Heart right ventricle (tissue), 16 donors: Measurements from ENCODE around the gene TYMS. TPM values are rescaled to one million over a fixed set of nuclear protein-coding genes. Genes with fewer than 3 reads are reported as not detected.

Experiments
- ATAC-seq, 8 donors: fragments of 200-7000 bp; cut with Tn5 transposase; one replicate each; pipeline ENCODE4 v1.9.1; 2020; ENCODE audit warnings: mild to moderate bottlenecking in 8 of 8, moderate library complexity in 8 of 8, moderate number of reproducible peaks in 1 of 8
- DNase-seq, 2 donors: peaks; one replicate each; pipeline ENCODE4 v3.0.0-alpha.2; 2020
- H3K27ac ChIP-seq, 10 donors: fragments of 200-600 bp; sonication (generic) in 2 of 10; one replicate each; pipeline versions ENCODE4 v1.5.0 to v1.8.0; 2020 to 2022; ENCODE audit warnings: mild to moderate bottlenecking in 3 of 10
- H3K27me3 ChIP-seq, 7 donors: fragments of 200-600 bp; one replicate each; pipeline ENCODE4 v1.8.0; 2021 to 2022; ENCODE audit warnings: mild to moderate bottlenecking in 2 of 7
- H3K36me3 ChIP-seq, 9 donors: fragments of 200-600 bp; sonication (generic) in 1 of 9; one replicate each; pipeline versions ENCODE4 v1.5.0 to v1.8.0; 2020 to 2022; ENCODE audit warnings: mild to moderate bottlenecking in 2 of 9
- H3K4me1 ChIP-seq, 9 donors: fragments of 200-600 bp; sonication (generic) in 1 of 9; one replicate each; pipeline versions ENCODE4 v1.5.0 to v1.8.0; 2020 to 2022; ENCODE audit warnings: mild to moderate bottlenecking in 4 of 9
- H3K4me3 ChIP-seq, 10 donors: fragments of 200-600 bp; sonication (generic) in 2 of 10; one replicate each; pipeline versions ENCODE4 v1.5.0 to v1.8.0; 2020 to 2022; ENCODE audit warnings: mild to moderate bottlenecking in 7 of 10, moderate library complexity in 2 of 10
- H3K9me3 ChIP-seq, 11 donors: fragments of 200-600 bp in 10 of 11; sonication (generic) in 2 of 11; one replicate each; pipeline versions ENCODE4 v1.5.0 to v1.8.0; 2013 to 2022; ENCODE audit warnings: mild to moderate bottlenecking in 2 of 11, control low read depth in 1 of 11, moderate library complexity in 1 of 11
- CTCF ChIP-seq, 9 donors: fragments of 200-600 bp; sonication (generic) in 2 of 9; IDR thresholded peaks; one replicate each; pipeline versions ENCODE4 v1.5.0 to v1.8.0; 2021 to 2022; ENCODE audit warnings: antibody characterized with exemption in 9 of 9, mild to moderate bottlenecking in 5 of 9, moderate library complexity in 1 of 9
- WGBS, 2 donors: extraction: QIAGEN DNeasy Blood & Tissue Kit; methylation state at CpG; one replicate each; pipeline ENCODE4 v1.1.7; 2013; ENCODE audit warnings: inconsistent platforms in 1 of 2; 5-methylcytosine and 5-hydroxymethylcytosine counted together
- intact Hi-C, 10 donors: fragments of 100-400 bp; cut with DNase I; formaldehyde crosslinking; loops; one replicate each; pipeline versions ENCODE4 v1.11.1 to v1.14.2; 2022
- polyA plus RNA-seq, 2 donors: library from polyadenylated mRNA; stranded (reverse); fragments of 200-250 nt; gene quantifications; one replicate each; pipeline ENCODE4 v1.2.3, GENCODE V29; 2013
- total RNA-seq, 10 donors: library from RNA; stranded (reverse); fragmentation: NEBNext Ultra II Directional in 3 of 10; extraction: Animal tissue kit (Norgen Biotek cat#: 25700) in 3 of 10; gene quantifications; one replicate each; pipeline versions ENCODE4 v1.2.1 to v1.2.4, GENCODE V29; 2021 to 2023
- donor health status: Arrhythmogenic right ventricular cardiomyopathy.
- donor health status: ischemic (EF 13 %, LVEDD 7.1; RV severe dilation, severe dysfunction).
- donor health status: healthy with polysubstance abuse.
- donor health status: DM: no; HTN: yes; CAD: no.
- donor health status: DM: no; HTN: no; CAD: no.
- donor health status: ischemic (EF 25% LVEDD 6.9; RV normal size, moderate dysfunction).
- donor health status: ischemic (EF 25% LVEDD 5.7; RV mildly dilated, moderate dysfunction).
- donor health status: healthy.
- donor health status: DM: yes; HTN: yes; CAD: no.
- donor health status: Ischemic cardiomyopathy.
- donor health status: ischemic (EF 35%, LVEDD 5.7; RV mildly dilated, moderate dysfunction).
- donor health status: nonischemic (EF 11% LVEDD 7.7; RV severe dilation, severe dysfunction).
- donor health status: DM: yes; HTN: yes; CAD: no.
- donor health status: PGD.
- donor health status: ischemic (EF 29% LVEDD 5.4; RV normal size, mild dysfunction).
- donor health status: nonischemic (EF 23%, LVEDD 6.1; RV moderate dilation, normal function).

The TYMS gene
- total and polyA plus RNA-seq, 12 donors: 0.80 to 16.7 (median 1.8) TPM

GRCh38 chr18:686339-687111 is 29.1 kb downstream of the TYMS start:
- H3K36me3 ChIP-seq: peaks cover 0 to 65% (median 4%) of the 10 kb centered on the region in 9 donors

GRCh38 chr18:688323-688722 is 30.9 kb downstream of the TYMS start:
- H3K27ac ChIP-seq: no peak overlapping the region
- H3K4me3 ChIP-seq: no peak overlapping the region
- peaks cover 0 to 4% (median 0%) of the 10 kb centered on the region in 9 donors for H3K4me1 ChIP-seq
- H3K27me3 ChIP-seq: no peaks in the 10 kb centered on the region
- ATAC-seq (peak in 1 of 8 donors; percentile 33), DNase-seq (no peak)
- TF ChIP-seq CTCF (IDR thresholded peaks at IDR 0.05): no peak
- no peaks in the 10 kb centered on the region for H3K9me3 ChIP-seq
- WGBS, 2 donors: 79 to 81% methylated on average over 5 of the region's 5 CpGs
- peaks cover 0 to 66% (median 4%) of the 10 kb centered on the region in 9 donors for H3K36me3 ChIP-seq
- intact Hi-C loops: no loop called here

More at GRCh38 chr18:686339-687111, 29.1 kb downstream of the TYMS start:
- DNase-seq (no peak), ATAC-seq (peak in 2 of 8 donors; percentile 26 to 33)
- Histone ChIP-seq H3K4me3 (no peak overlapping the region), H3K9me3 (no peaks in the 10 kb centered on the region), H3K27ac (no peak overlapping the region), H3K4me1 (peaks cover 0 to 4% (median 0%) of the 10 kb centered on the region in 9 donors), H3K27me3 (no peaks in the 10 kb centered on the region)
- intact Hi-C loops: no loop called here
- WGBS, 2 donors: 83 to 86% methylated on average over 11 of the region's 11 CpGs
- no peak for TF ChIP-seq CTCF (IDR thresholded peaks at IDR 0.05)

GRCh38 chr18:692824-693223 is 35.4 kb downstream of the TYMS start:
- Histone ChIP-seq H3K27me3 (no peaks in the 10 kb centered on the region), H3K27ac (no peak overlapping the region), H3K36me3 (peaks cover 0 to 63% (median 4%) of the 10 kb centered on the region in 9 donors), H3K4me1 (peaks cover 0 to 4% (median 0%) of the 10 kb centered on the region in 9 donors), H3K9me3 (no peaks in the 10 kb centered on the region), H3K4me3 (no peak overlapping the region)
- WGBS, 2 donors: 84 to 86% methylated on average over 6 of the region's 6 CpGs
- TF ChIP-seq CTCF (IDR thresholded peaks at IDR 0.05): no peak
- ATAC-seq (no peak), DNase-seq (no peak)
- intact Hi-C loops: no loop called here

- ATAC-seq: no peak
- Histone ChIP-seq H3K36me3 (peaks cover 0 to 70% (median 4%) of the 10 kb centered on the region in 9 donors), H3K9me3 (no peaks in the 10 kb centered on the region), H3K4me1 (peaks cover 0 to 2% (median 0%) of the 10 kb centered on the region in 9 donors), H3K4me3 (no peak overlapping the region), H3K27ac (no peak overlapping the region), H3K27me3 (no peaks in the 10 kb centered on the region)
- TF ChIP-seq CTCF (IDR thresholded peaks at IDR 0.05): no peak
- intact Hi-C loops: no loop called here
- WGBS, 2 donors: 69 to 72% methylated on average over 8 of the region's 8 CpGs
- no peak for DNase-seq
These were observed 36.2 kb downstream of the TYMS start for GRCh38 chr18:693466-694187.
